OCI-LY1 (cell line): Measurements from ENCODE around the gene PRIM1.

Experiments
- H2AFZ ChIP-seq: fragments of 200-600 bp; sonication (generic), shearing (Covaris generic); 2 replicates; pipeline ENCODE4 v1.6.0; 2014; ENCODE audit warnings: antibody characterized with exemption, mild to moderate bottlenecking, low read length
- H3F3A ChIP-seq: fragments of 200-600 bp; sonication (generic), shearing (Covaris generic); 2 replicates; pipeline ENCODE4 v1.6.0; 2014; ENCODE audit warnings: mild to moderate bottlenecking, antibody characterized with exemption, low read length, moderate library complexity; ENCODE audit not compliant: insufficient read depth
- H3K27ac ChIP-seq: fragments of 200-600 bp; sonication (generic); 2 replicates; pipeline ENCODE4 v1.5.1; 2014; ENCODE audit warnings: low read length, mixed run types, mild to moderate bottlenecking, low read depth; ENCODE audit not compliant: poor library complexity, severe bottlenecking
- H3K27me3 ChIP-seq: fragments of 200-600 bp; sonication (generic); 2 replicates; pipeline ENCODE4 v1.6.0; 2014; ENCODE audit warnings: antibody characterized with exemption, mild to moderate bottlenecking, low read length, moderate library complexity; ENCODE audit not compliant: insufficient read depth
- H3K36me3 ChIP-seq: fragments of 200-600 bp; sonication (generic); 2 replicates; pipeline ENCODE4 v1.6.1; 2014; ENCODE audit warnings: mild to moderate bottlenecking, antibody characterized with exemption, low read length, moderate library complexity, mixed read lengths; ENCODE audit not compliant: insufficient read depth
- H3K4me1 ChIP-seq: fragments of 200-600 bp; sonication (generic); 2 replicates; pipeline ENCODE4 v1.5.1; 2014; ENCODE audit warnings: mild to moderate bottlenecking, low read length, moderate library complexity; ENCODE audit not compliant: insufficient read depth, severe bottlenecking
- H3K4me2 ChIP-seq: fragments of 200-600 bp; sonication (generic), shearing (Covaris generic); 2 replicates; pipeline ENCODE4 v1.6.1; 2014; ENCODE audit warnings: low read length
- H3K4me3 ChIP-seq: fragments of 200-600 bp; sonication (generic); 2 replicates; pipeline ENCODE4 v1.5.1; 2014; ENCODE audit warnings: low read length, low read depth, mild to moderate bottlenecking, mixed read lengths; ENCODE audit not compliant: poor library complexity, severe bottlenecking
- H3K79me2 ChIP-seq: fragments of 200-600 bp; shearing (Covaris generic); 2 replicates; pipeline ENCODE4 v1.6.1; 2016; ENCODE audit warnings: mixed run types, low read length, mixed read lengths; ENCODE audit not compliant: insufficient read depth
- H3K9ac ChIP-seq: fragments of 200-600 bp; sonication (generic), shearing (Covaris generic); 2 replicates; pipeline ENCODE4 v1.6.1; 2014; ENCODE audit warnings: mild to moderate bottlenecking, low read length, mixed read lengths
- H3K9me2 ChIP-seq: fragments of 200-600 bp; sonication (generic), shearing (Covaris generic); 2 replicates; pipeline ENCODE4 v1.6.1; 2014; ENCODE audit warnings: low read depth, mild to moderate bottlenecking, low read length, mixed read lengths
- H3K9me3 ChIP-seq: fragments of 200-600 bp; shearing (Covaris generic); 2 replicates; pipeline ENCODE4 v1.6.1; 2014; ENCODE audit warnings: low read length, mixed read lengths
- H4K20me1 ChIP-seq: fragments of 200-600 bp; sonication (generic), shearing (Covaris generic); 2 replicates; pipeline ENCODE4 v1.6.0; 2016; ENCODE audit warnings: mild to moderate bottlenecking, low read length; ENCODE audit not compliant: insufficient read depth
- CTCF ChIP-seq: fragments of 200-600 bp; sonication (generic), shearing (Covaris generic); IDR thresholded peaks from 2 replicates; pipeline ENCODE4 v1.5.1; 2017; ENCODE audit warnings: mild to moderate bottlenecking, antibody characterized with exemption, low read length, moderate library complexity, mixed read lengths
- EZH2 ChIP-seq: fragments of 200-600 bp; sonication (generic), shearing (Covaris generic); IDR thresholded peaks from 2 replicates; pipeline ENCODE4 v1.8.0; 2017; ENCODE audit warnings: borderline replicate concordance, mixed run types, mild to moderate bottlenecking, antibody characterized with exemption, low read length, moderate library complexity, mixed read lengths

PRIM1 gene

GRCh38 chr12:56682323-56682722 lies 69.8 kb downstream of the PRIM1 start:
- H3K9ac ChIP-seq, result no peak overlapping the region

More at GRCh38 chr12:56682323-56682722, 69.8 kb downstream of the PRIM1 start:
- no peaks in the 10 kb centered on the region for H3K27me3 ChIP-seq
- TF ChIP-seq EZH2 (no peak), CTCF (no peak)
- H3K4me3 ChIP-seq, result no peak overlapping the region
- no peak overlapping the region for H2AFZ ChIP-seq
- no peaks in the 10 kb centered on the region for H3K9me3 ChIP-seq
- H3F3A ChIP-seq, result no peaks in the 10 kb centered on the region; the same call in 1 of the 2 replicates
- H3K4me1 ChIP-seq, result peaks cover 29% of the 10 kb centered on the region
- H3K36me3 ChIP-seq, result peaks cover 90% of the 10 kb centered on the region
- no peak overlapping the region for H3K4me2 ChIP-seq
- H3K27ac ChIP-seq, result no peak overlapping the region
- H4K20me1 ChIP-seq, result peaks cover 6% of the 10 kb centered on the region; the same call in 1 of the 2 replicates
- peaks cover 100% of the 10 kb centered on the region for H3K79me2 ChIP-seq
- H3K9me2 ChIP-seq, result no peaks in the 10 kb centered on the region
